Hepatocyte (in vitro differentiated cells): ENCODE data around the gene SERTAD3. TPM values are rescaled to one million over a fixed set of nuclear protein-coding genes. Genes with fewer than 3 reads are reported as not detected.

Source experiments
- DNase-seq: peaks from one replicate; pipeline ENCODE4 v3.0.0-alpha.2; 2016; ENCODE audit warnings: low spot score
- H2AFZ ChIP-seq: fragments of 200-600 bp; sonication (generic); 2 replicates; pipeline ENCODE4 v1.6.0; 2016; ENCODE audit warnings: antibody characterized with exemption, mild to moderate bottlenecking
- H3K27ac ChIP-seq: fragments of 200-600 bp; sonication (generic); 2 replicates; pipeline ENCODE4 v1.5.1; 2016; ENCODE audit warnings: mild to moderate bottlenecking
- H3K27me3 ChIP-seq: fragments of 200-600 bp; sonication (generic); 2 replicates; pipeline ENCODE4 v1.6.1; 2016
- H3K36me3 ChIP-seq: fragments of 200-600 bp; sonication (generic); replicated peaks from 2 replicates; pipeline ENCODE4 v1.5.1; 2016; ENCODE audit warnings: low read depth; ENCODE audit not compliant: insufficient read depth
- H3K4me1 ChIP-seq: fragments of 200-600 bp; sonication (generic); 2 replicates; pipeline ENCODE4 v1.5.1; 2016; ENCODE audit warnings: mild to moderate bottlenecking, moderate library complexity; ENCODE audit not compliant: insufficient read depth
- H3K4me2 ChIP-seq: fragments of 200-600 bp; sonication (generic); 2 replicates; pipeline ENCODE4 v1.6.0; 2016
- H3K4me3 ChIP-seq: fragments of 200-600 bp; sonication (generic); 2 replicates; pipeline ENCODE4 v1.5.1; 2016; ENCODE audit warnings: mild to moderate bottlenecking
- H3K79me2 ChIP-seq: fragments of 200-600 bp; sonication (generic); 2 replicates; pipeline ENCODE4 v1.6.0; 2017; ENCODE audit warnings: mild to moderate bottlenecking
- H3K9me2 ChIP-seq: fragments of 200-600 bp; sonication (generic); replicated peaks from 2 replicates; pipeline ENCODE4 v1.6.0; 2017; ENCODE audit warnings: mild to moderate bottlenecking; ENCODE audit not compliant: insufficient read depth
- H3K9me3 ChIP-seq: fragments of 200-600 bp; sonication (generic); 2 replicates; pipeline ENCODE4 v1.5.1; 2016; ENCODE audit warnings: low read depth, mild to moderate bottlenecking
- H4K20me1 ChIP-seq: fragments of 200-600 bp; sonication (generic); 2 replicates; pipeline ENCODE4 v1.6.0; 2016; ENCODE audit warnings: mild to moderate bottlenecking; ENCODE audit not compliant: insufficient read depth, poor library complexity, severe bottlenecking
- EZH2 ChIP-seq: fragments of 200-600 bp; sonication (generic); IDR thresholded peaks from 2 replicates; pipeline ENCODE4 v1.6.1; 2016; ENCODE audit warnings: antibody characterized with exemption, mild to moderate bottlenecking, borderline replicate concordance
- EZH2phosphoT487 ChIP-seq: fragments of 200-600 bp; sonication (generic); IDR thresholded peaks from one replicate; pipeline ENCODE4 v1.6.1; 2018; ENCODE audit warnings: antibody characterized with exemption, mild to moderate bottlenecking, low read depth, moderate library complexity; ENCODE audit not compliant: unreplicated experiment, severe bottlenecking
- WGBS: methylation state at CpG from one replicate; pipeline ENCODE4 v1.1.6; 2016; ENCODE audit warnings: low lambda C conversion rate; ENCODE audit errors: missing lambda C conversion rate; 5-methylcytosine and 5-hydroxymethylcytosine counted together
- polyA plus RNA-seq: library from polyadenylated mRNA; unstranded; fragments of >200 nt; fragmentation: Nextera tagmentation; extraction: Ambion mirVana; gene quantifications from 2 replicates; pipeline ENCODE4 v1.2.1, GENCODE V29; 2016
- total RNA-seq: library from RNA; depleted of rRNA; stranded (reverse); fragments of >200 nt; gene quantifications from 2 replicates; pipeline ENCODE4 v1.2.3, GENCODE V29; 2014
- TF ChIP-seq, protein P1 (sequence below): fragments of 200-600 bp; sonication (generic); IDR thresholded peaks from 2 replicates; pipeline ENCODE4 v1.5.1; 2016; ENCODE audit warnings: antibody characterized with exemption, mild to moderate bottlenecking; ENCODE audit not compliant: poor library complexity

Gene SERTAD3
- total and polyA plus RNA-seq, 2 experiments from 2014 or later: 36.4 to 64.0 TPM

DNA sequence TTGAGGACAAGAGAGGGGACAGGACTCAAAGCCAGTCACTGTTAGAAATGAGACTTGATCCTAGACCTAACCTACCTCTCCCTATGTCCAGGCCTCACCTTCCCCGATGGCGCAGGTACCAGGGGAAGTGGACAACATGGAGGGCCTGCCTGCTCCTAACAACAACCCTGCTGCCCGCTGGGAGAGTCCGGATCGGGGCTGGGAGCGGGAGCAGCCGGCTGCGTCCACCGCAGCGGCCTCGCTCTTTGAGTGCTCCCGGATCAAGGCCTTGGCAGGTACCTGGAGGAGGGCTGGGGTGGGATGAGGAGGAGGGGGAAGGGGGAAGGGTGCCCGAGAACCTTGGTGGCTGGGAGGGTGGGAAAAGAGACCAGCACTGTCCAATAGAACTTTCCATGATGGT, 28.4 kb upstream of the SERTAD3 start:
- TF ChIP-seq, protein P1, sequence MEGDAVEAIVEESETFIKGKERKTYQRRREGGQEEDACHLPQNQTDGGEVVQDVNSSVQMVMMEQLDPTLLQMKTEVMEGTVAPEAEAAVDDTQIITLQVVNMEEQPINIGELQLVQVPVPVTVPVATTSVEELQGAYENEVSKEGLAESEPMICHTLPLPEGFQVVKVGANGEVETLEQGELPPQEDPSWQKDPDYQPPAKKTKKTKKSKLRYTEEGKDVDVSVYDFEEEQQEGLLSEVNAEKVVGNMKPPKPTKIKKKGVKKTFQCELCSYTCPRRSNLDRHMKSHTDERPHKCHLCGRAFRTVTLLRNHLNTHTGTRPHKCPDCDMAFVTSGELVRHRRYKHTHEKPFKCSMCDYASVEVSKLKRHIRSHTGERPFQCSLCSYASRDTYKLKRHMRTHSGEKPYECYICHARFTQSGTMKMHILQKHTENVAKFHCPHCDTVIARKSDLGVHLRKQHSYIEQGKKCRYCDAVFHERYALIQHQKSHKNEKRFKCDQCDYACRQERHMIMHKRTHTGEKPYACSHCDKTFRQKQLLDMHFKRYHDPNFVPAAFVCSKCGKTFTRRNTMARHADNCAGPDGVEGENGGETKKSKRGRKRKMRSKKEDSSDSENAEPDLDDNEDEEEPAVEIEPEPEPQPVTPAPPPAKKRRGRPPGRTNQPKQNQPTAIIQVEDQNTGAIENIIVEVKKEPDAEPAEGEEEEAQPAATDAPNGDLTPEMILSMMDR: no peak
- TF ChIP-seq EZH2 (no peak), EZH2phosphoT487 (no peak)
- Histone ChIP-seq H3K4me2 (no peak overlapping the region), H3K9me2 (no peaks in the 10 kb centered on the region), H3K36me3 (no peaks in the 10 kb centered on the region), H3K9me3 (no peaks in the 10 kb centered on the region), H3K4me1 (no peaks in the 10 kb centered on the region), H3K27ac (no peak overlapping the region), H3K4me3 (no peak overlapping the region), H4K20me1 (no peaks in the 10 kb centered on the region), H2AFZ (no peak overlapping the region), H3K27me3 (peaks cover 5% of the 10 kb centered on the region), H3K79me2 (no peaks in the 10 kb centered on the region)
- DNase-seq: no peak
- WGBS: 95% methylated on average over 13 of the region's 13 CpGs

DNA sequence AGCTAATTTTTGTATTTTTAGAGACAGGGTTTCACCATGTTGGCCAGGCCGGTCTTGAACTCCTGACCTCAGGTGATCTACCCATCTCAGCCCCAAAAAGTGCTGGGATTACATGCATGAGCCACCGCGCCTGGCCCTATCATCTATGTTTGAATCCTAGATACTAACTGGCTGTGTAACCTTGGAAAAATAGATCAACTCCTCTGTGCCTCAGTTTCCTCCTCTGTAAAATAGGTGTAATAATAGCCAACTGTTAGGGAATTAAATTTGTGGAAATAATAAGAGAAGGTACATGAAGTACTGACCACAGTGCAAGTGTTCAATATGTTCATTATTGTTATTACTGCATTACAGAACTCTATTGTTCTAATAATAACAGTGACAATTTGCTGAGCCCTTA, 27.0 kb upstream of the SERTAD3 start:
- no peak overlapping the region for H3K4me2 ChIP-seq
- H4K20me1 ChIP-seq: no peaks in the 10 kb centered on the region
- H3K9me3 ChIP-seq: no peaks in the 10 kb centered on the region
- H3K79me2 ChIP-seq: no peaks in the 10 kb centered on the region
- H3K36me3 ChIP-seq: no peaks in the 10 kb centered on the region
- H3K27me3 ChIP-seq: peaks cover 9% of the 10 kb centered on the region
- no peak for DNase-seq
- H2AFZ ChIP-seq: no peak overlapping the region
- TF ChIP-seq EZH2phosphoT487: no peak
- TF ChIP-seq EZH2: no peak
- TF ChIP-seq, protein P1: no peak
- no peaks in the 10 kb centered on the region for H3K9me2 ChIP-seq
- no peak overlapping the region for H3K4me3 ChIP-seq
- H3K4me1 ChIP-seq: no peaks in the 10 kb centered on the region
- no peak overlapping the region for H3K27ac ChIP-seq
- 96% methylated on average over 3 of the region's 3 CpGs for WGBS

DNA sequence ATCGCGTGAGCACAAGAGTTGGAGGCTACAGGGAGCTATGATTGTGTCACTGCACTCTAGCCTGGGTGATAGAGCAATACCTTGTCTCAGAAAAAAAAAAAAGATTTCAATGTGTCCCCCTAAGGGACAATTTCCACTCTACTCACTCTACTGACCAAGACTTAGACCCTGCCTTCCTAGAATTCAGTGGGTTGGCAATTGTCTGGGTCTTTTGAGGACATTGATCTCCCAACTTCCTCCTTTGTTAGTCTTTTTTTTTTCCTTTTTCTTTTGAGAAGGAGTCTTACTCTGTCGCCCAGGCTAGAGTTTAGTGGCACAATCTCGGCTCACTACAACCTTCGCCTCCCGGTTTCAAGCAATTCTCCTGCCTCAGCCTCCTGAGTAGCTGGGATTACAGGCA, 24.9 kb upstream of the SERTAD3 start:
- Histone ChIP-seq H3K27me3 (peaks cover 9% of the 10 kb centered on the region), H3K4me2 (no peak overlapping the region), H2AFZ (no peak overlapping the region), H3K4me3 (no peak overlapping the region), H4K20me1 (no peaks in the 10 kb centered on the region), H3K27ac (no peak overlapping the region), H3K9me3 (no peaks in the 10 kb centered on the region), H3K79me2 (no peaks in the 10 kb centered on the region), H3K9me2 (no peaks in the 10 kb centered on the region), H3K4me1 (peaks cover 5% of the 10 kb centered on the region), H3K36me3 (no peaks in the 10 kb centered on the region)
- TF ChIP-seq EZH2: no peak
- TF ChIP-seq, protein P1: no peak
- no peak for TF ChIP-seq EZH2phosphoT487
- DNase-seq: no peak
- 99% methylated on average over 6 of the region's 6 CpGs for WGBS
